ENCODE results near the gene KLK15.

Gene KLK15

GRCh38 chr19:50804420-50805272 lies 28.7 kb downstream of the KLK15 start:
- peak overlapping the region; percentile 12 for H2AFZ ChIP-seq (ENCODE audit: low read depth, low read length)
- no peaks in the 10 kb centered on the region for H3K27me3 ChIP-seq (ENCODE audit: insufficient read depth, low read length)
- peak overlapping the region; percentile 88 for H3K4me3 ChIP-seq (ENCODE audit: low read length)
- peaks cover 17% of the 10 kb centered on the region for H3K4me1 ChIP-seq (ENCODE audit: insufficient read depth, low read length)
- H3K9me3 ChIP-seq (ENCODE audit: low read length): no peaks in the 10 kb centered on the region
- peaks cover 24% of the 10 kb centered on the region for H3K36me3 ChIP-seq (ENCODE audit: insufficient read depth, low read length)

- Histone ChIP-seq H3K27me3 (ENCODE audit: insufficient read depth, low read length) (no peaks in the 10 kb centered on the region), H2AFZ (ENCODE audit: low read depth, low read length) (no peak overlapping the region), H3K4me1 (ENCODE audit: insufficient read depth, low read length) (peaks cover 17% of the 10 kb centered on the region), H3K4me3 (ENCODE audit: low read length) (peak overlapping the region; percentile 88), H3K9me3 (ENCODE audit: low read length) (no peaks in the 10 kb centered on the region), H3K36me3 (ENCODE audit: insufficient read depth, low read length) (peaks cover 32% of the 10 kb centered on the region)
These were observed 29.5 kb downstream of the KLK15 start for GRCh38 chr19:50803633-50804419.

GRCh38 chr19:50801107-50801506 lies 32.3 kb downstream of the KLK15 start:
- peaks cover 17% of the 10 kb centered on the region for H3K4me1 ChIP-seq (ENCODE audit: insufficient read depth, low read length)
- H3K9me3 ChIP-seq (ENCODE audit: low read length): no peaks in the 10 kb centered on the region
- no peak overlapping the region for H3K4me3 ChIP-seq (ENCODE audit: low read length)
- no peak overlapping the region for H2AFZ ChIP-seq (ENCODE audit: low read depth, low read length)
- H3K27me3 ChIP-seq (ENCODE audit: insufficient read depth, low read length): no peaks in the 10 kb centered on the region
- peaks cover 53% of the 10 kb centered on the region for H3K36me3 ChIP-seq (ENCODE audit: insufficient read depth, low read length)

GRCh38 chr19:50799547-50799851 lies 33.9 kb downstream of the KLK15 start:
- Histone ChIP-seq H3K4me3 (ENCODE audit: low read length) (no peak overlapping the region), H3K9me3 (ENCODE audit: low read length) (no peaks in the 10 kb centered on the region), H3K27me3 (ENCODE audit: insufficient read depth, low read length) (no peaks in the 10 kb centered on the region), H3K36me3 (ENCODE audit: insufficient read depth, low read length) (peaks cover 59% of the 10 kb centered on the region), H3K4me1 (ENCODE audit: insufficient read depth, low read length) (peaks cover 17% of the 10 kb centered on the region), H2AFZ (ENCODE audit: low read depth, low read length) (no peak overlapping the region)

DNA sequence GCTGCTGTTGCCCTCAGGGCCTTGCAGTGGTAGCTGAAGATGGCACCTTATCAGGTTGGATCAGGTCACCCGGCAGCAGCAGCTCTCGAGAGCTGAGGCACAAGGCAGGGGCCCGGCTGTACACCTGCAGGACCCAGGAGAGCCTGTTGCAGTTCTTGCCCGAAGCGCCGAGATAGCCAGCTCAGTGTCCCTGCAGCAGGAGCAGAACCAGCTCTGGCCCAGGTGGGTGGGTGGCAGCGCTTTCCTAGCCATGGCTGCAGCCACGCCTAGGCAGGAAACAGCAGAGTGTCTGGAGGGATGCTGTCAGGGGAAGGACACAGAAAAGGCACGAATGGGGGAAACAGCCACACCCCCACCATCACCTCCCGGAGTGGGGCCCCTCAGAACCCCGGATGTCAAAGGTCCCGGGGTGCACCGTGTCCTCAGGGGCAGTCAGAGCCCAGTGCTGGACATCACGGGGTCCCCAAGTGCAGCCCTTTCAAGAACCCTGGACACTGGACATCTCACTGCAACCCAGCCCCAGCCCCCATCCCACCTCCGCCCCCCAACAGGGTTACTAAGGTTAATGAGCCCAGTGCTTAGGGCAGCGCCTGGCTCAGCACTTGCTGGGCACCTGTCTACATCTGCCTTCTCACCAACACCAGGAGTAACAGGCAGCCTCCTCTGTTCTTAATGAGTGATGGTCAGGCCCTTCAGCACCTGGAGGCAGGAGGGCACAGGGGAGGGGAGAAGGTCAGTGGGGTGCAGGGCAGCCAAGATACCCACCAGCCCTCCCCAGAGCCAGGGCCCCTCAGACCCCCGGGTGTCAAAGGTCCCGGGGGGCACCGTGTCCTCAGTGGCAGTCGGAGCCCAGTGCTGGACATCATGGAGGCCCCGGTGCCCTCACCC lies 34.5 kb downstream of the KLK15 start:
- Histone ChIP-seq H3K36me3 (ENCODE audit: insufficient read depth, low read length) (peaks cover 59% of the 10 kb centered on the region), H3K27me3 (ENCODE audit: insufficient read depth, low read length) (no peaks in the 10 kb centered on the region), H3K9me3 (ENCODE audit: low read length) (no peaks in the 10 kb centered on the region), H3K4me3 (ENCODE audit: low read length) (no peak overlapping the region), H2AFZ (ENCODE audit: low read depth, low read length) (no peak overlapping the region), H3K4me1 (ENCODE audit: insufficient read depth, low read length) (peaks cover 17% of the 10 kb centered on the region)

DNA sequence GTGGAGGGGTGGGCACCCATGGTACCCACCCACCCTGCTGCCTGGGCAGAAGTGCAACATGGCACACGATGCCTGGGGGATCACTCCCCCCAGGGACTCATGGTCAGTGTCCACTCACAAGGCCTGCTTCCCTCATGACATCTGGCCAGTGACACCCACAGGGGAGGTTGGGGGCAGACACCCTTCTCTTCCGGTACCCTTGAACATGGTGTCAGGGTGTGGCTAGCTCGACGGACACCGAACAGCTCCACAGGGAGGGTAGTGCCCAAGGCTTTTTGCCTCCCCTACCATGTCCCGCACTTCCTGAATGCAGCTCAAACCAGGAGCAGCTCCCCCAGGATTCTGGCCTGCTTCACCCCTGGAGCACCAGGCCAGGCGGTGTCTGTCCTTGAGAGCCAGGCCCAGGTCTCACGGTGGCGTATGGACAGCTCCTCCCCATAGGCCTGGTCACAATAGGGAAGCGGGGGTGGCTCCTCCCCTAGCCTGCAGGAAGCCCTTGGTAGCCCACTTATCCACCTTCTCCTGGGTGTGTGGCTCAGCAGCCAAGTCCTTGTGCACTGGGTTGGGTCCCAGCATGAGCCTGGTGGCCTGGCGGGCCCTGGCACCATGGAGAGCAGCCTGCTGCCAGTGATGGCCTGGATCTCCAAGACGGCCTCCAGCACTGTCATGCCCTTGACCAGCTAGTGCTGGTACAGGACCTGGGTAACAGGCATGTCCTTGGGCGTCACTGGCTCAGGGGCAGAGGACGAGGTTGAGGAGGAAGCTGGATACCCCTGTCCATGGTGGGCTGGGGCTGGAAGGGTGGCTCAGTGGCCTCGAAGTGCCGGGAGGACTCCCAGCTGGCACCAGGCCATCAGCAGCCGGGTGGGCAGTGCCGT lies 35.4 kb downstream of the KLK15 start:
- H3K4me1 ChIP-seq (ENCODE audit: insufficient read depth, low read length): peaks cover 10% of the 10 kb centered on the region
- H3K4me3 ChIP-seq (ENCODE audit: low read length): no peak overlapping the region

DNA sequence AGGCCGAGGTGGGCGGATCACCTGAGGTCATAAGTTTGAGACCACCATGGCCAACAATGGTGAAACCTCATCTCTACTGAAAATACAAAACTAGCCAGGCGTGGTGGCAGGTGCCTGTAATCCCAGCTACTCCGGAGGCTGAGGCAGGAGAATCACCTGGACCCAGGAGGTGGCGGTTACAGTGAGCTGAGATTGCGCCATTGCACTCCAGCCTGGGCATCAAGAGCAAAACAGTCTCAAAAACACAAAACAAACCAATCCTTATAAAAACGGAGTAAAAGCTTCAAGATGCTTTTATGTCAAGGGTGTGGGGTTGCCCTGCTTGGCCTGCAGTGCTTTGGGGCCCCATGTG lies 36.0 kb downstream of the KLK15 start:
- no peak overlapping the region for H3K4me3 ChIP-seq (ENCODE audit: low read length)
- H2AFZ ChIP-seq (ENCODE audit: low read depth, low read length): no peak overlapping the region
- peaks cover 4% of the 10 kb centered on the region for H3K4me1 ChIP-seq (ENCODE audit: insufficient read depth, low read length)
- H3K9me3 ChIP-seq (ENCODE audit: low read length): no peaks in the 10 kb centered on the region
- no peaks in the 10 kb centered on the region for H3K27me3 ChIP-seq (ENCODE audit: insufficient read depth, low read length)
- peaks cover 55% of the 10 kb centered on the region for H3K36me3 ChIP-seq (ENCODE audit: insufficient read depth, low read length)

More for the DNA sequence above, 35.4 kb downstream of the KLK15 start:
- no peak overlapping the region for H2AFZ ChIP-seq (ENCODE audit: low read depth, low read length)
- H3K27me3 ChIP-seq (ENCODE audit: insufficient read depth, low read length): no peaks in the 10 kb centered on the region
- no peaks in the 10 kb centered on the region for H3K9me3 ChIP-seq (ENCODE audit: low read length)
- H3K36me3 ChIP-seq (ENCODE audit: insufficient read depth, low read length): peaks cover 59% of the 10 kb centered on the region

DNA sequence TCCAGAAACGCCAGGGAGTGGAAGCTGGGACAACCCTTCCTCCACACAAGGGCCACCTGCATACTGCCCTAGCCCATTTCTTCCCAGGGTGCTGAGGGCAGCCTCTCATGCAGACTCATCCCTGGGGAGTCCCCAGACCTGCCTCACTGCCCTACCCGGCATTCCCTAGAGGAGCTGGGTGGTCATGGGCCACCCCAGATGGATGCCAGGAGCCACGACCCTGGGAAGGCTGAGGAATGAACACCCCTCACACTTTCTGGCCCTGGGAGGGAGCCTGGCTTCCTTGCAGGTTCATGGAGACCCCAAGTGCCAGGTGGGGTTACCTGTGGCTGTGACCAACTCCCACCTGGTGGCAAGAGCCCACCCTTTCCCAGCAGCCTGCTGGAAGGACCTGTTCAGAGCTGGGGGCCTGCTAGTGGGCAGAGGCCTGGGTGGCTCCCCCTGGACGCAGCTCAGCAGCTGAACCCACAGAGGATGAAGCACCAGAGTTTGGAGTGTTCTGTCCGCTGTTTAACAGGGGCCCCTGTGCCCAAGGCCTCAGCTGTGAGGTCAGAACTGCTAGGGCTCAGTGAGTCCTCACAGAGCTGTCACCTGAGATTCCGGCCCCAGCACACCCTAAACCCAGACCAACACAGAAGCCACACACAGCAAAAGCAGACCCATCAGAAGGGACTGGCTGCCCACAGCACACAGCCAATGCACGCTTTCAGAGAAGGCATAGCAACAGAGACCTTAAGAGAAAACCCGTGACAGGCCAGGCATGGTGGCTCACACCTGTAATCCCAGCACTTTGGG lies 36.5 kb downstream of the KLK15 start:
- Histone ChIP-seq H3K4me3 (ENCODE audit: low read length) (no peak overlapping the region), H2AFZ (ENCODE audit: low read depth, low read length) (no peak overlapping the region), H3K27me3 (ENCODE audit: insufficient read depth, low read length) (no peaks in the 10 kb centered on the region), H3K4me1 (ENCODE audit: insufficient read depth, low read length) (no peaks in the 10 kb centered on the region), H3K36me3 (ENCODE audit: insufficient read depth, low read length) (peaks cover 50% of the 10 kb centered on the region), H3K9me3 (ENCODE audit: low read length) (no peaks in the 10 kb centered on the region)

- Histone ChIP-seq H3K9me3 (ENCODE audit: low read length) (no peaks in the 10 kb centered on the region), H3K27me3 (ENCODE audit: insufficient read depth, low read length) (no peaks in the 10 kb centered on the region), H3K4me3 (ENCODE audit: low read length) (no peak overlapping the region), H2AFZ (ENCODE audit: low read depth, low read length) (no peak overlapping the region), H3K4me1 (ENCODE audit: insufficient read depth, low read length) (no peaks in the 10 kb centered on the region), H3K36me3 (ENCODE audit: insufficient read depth, low read length) (peaks cover 47% of the 10 kb centered on the region)
These were observed 37.2 kb downstream of the KLK15 start for GRCh38 chr19:50796128-50796633.

- H3K9me3 ChIP-seq (ENCODE audit: low read length): no peaks in the 10 kb centered on the region
- no peaks in the 10 kb centered on the region for H3K27me3 ChIP-seq (ENCODE audit: insufficient read depth, low read length)
- H3K36me3 ChIP-seq (ENCODE audit: insufficient read depth, low read length): peaks cover 42% of the 10 kb centered on the region
- H3K4me3 ChIP-seq (ENCODE audit: low read length): no peak overlapping the region
- no peak overlapping the region for H2AFZ ChIP-seq (ENCODE audit: low read depth, low read length)
- H3K4me1 ChIP-seq (ENCODE audit: insufficient read depth, low read length): no peaks in the 10 kb centered on the region
These were observed 37.7 kb downstream of the KLK15 start for GRCh38 chr19:50795664-50796073.

GRCh38 chr19:50794876-50795663 lies 38.3 kb downstream of the KLK15 start:
- Histone ChIP-seq H3K36me3 (ENCODE audit: insufficient read depth, low read length) (peaks cover 39% of the 10 kb centered on the region), H3K4me1 (ENCODE audit: insufficient read depth, low read length) (no peaks in the 10 kb centered on the region), H3K4me3 (ENCODE audit: low read length) (no peak overlapping the region), H3K9me3 (ENCODE audit: low read length) (no peaks in the 10 kb centered on the region), H3K27me3 (ENCODE audit: insufficient read depth, low read length) (no peaks in the 10 kb centered on the region), H2AFZ (ENCODE audit: low read depth, low read length) (no peak overlapping the region)
